GM18873 (cell line): Measurements from ENCODE around the gene ACE.

Experiments
- ATAC-seq: cut with Tn5 transposase; IDR thresholded peaks from one replicate; pipeline ENCODE4 v1.9.1; 2021; ENCODE audit warnings: mild to moderate bottlenecking, moderate library complexity, moderate number of reproducible peaks; ENCODE audit not compliant: unreplicated experiment, low FRiP score

The ACE gene

DNA sequence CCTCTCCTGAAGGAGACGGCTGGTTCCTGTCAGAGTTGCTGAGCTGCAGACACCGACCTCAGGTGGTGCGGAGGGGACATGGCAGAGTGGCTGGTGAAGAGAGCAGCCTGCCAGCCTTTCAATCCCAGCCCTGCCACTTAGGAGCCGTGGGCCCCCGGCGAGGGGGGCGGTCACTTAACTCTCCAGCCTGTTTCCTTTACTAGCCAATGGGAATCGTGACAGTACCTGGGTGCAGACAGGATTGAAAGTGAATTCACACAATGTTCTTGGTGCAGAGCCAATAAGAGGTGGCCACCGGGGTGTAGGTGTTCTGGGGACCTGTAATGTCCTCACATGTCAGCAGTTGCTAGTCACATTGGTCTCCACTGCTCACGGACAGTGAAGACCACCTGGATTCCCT lies 13.5 kb downstream of the ACE start:
- ATAC-seq = no peak

DNA sequence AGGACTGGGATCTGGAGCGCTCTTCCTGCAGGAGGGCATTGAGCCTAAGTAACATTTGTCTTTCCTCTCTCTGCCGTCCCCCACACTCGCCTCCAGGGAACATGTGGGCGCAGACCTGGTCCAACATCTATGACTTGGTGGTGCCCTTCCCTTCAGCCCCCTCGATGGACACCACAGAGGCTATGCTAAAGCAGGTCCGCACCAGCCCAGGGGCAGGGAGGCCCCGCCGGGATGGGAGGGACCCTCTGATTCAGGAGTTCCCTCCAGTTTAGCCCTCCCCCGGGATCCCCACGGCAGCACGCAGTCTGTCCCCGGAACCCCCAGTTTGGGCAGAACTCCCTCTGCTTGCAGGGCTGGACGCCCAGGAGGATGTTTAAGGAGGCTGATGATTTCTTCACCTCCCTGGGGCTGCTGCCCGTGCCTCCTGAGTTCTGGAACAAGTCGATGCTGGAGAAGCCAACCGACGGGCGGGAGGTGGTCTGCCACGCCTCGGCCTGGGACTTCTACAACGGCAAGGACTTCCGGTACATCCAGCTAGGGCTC lies 14.1 kb downstream of the ACE start:
- no peak for ATAC-seq

DNA sequence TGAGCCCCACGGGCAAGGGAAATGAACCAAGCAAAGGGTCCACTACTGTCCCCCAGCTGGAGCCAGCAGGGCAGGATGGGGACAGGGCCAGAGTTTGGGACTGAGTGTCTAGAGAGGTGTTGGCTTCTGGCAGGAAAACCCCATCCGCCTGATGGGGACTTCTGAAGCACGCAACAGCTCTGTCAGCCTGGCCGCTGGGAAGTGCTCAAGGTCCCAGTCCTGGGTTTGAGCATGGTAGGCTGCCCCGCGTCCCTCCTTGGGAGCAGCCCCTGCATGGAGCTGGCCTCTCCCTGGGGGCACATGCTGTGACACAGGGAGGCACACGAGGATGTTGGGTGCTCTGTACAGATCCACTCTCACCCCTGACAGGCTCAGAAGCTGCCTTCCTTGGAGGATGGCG lies 14.6 kb downstream of the ACE start:
- ATAC-seq = no peak

DNA sequence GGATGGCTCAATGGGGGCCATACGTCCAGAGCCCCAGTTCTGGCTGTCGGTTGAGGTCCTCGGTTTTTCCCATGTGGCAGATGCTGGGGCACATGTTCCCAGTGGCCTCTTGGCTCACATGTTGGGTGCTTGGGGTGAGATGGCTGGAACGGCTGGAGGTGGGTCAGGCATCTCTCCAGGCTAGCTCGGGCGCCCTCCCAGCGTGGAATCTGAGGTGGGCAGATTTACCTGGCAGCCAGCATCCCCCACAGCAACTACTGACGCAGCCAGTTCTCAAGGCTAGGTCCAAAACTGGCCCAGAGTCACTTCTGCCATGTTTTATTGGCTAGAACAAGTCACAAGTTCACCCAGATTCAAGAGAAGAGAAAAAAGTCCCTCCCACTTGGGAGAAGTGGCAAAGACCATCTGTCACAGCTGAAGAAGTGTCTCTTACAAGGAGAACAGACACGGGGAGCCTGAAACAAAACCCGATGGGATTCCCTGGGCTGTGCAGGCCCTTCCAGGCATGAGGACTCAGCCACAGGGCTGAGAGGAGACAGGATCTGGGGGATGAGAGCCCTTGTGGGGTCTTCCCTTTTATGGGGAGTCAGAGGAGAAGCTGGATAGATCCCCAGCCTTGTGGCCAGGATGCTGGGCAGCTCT lies 15.2 kb downstream of the ACE start:
- ATAC-seq = no peak

DNA sequence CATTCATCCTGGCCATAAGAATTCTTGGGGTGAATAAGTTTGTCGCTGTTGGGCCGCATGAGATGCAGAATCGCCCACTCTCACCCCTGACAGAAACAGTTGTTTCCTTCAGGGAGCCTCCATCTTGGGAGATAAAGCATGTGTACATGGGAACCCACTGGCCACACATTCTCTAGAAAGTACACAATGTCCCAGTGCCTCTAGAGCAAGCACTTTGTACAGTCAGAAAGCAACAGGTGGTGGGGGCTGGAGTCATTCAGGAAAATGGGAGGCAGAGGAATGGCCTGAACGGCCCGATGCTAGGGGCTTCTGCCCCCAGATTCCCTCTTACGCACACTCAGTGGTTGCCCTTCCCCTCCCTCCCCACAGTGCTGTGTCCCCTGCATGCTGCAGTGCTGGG lies 16.1 kb downstream of the ACE start:
- ATAC-seq = no peak

DNA sequence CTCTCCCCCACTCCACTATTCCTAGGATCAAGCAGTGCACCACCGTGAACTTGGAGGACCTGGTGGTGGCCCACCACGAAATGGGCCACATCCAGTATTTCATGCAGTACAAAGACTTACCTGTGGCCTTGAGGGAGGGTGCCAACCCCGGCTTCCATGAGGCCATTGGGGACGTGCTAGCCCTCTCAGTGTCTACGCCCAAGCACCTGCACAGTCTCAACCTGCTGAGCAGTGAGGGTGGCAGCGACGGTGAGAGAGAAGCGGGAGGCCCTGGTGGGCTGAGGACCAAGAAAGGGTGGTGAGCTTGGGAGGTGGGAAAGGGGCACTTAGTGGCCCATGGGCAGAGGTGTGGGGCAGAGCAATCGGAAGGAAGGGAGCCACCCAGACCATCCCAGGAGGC lies 16.6 kb downstream of the ACE start:
- no peak for ATAC-seq

DNA sequence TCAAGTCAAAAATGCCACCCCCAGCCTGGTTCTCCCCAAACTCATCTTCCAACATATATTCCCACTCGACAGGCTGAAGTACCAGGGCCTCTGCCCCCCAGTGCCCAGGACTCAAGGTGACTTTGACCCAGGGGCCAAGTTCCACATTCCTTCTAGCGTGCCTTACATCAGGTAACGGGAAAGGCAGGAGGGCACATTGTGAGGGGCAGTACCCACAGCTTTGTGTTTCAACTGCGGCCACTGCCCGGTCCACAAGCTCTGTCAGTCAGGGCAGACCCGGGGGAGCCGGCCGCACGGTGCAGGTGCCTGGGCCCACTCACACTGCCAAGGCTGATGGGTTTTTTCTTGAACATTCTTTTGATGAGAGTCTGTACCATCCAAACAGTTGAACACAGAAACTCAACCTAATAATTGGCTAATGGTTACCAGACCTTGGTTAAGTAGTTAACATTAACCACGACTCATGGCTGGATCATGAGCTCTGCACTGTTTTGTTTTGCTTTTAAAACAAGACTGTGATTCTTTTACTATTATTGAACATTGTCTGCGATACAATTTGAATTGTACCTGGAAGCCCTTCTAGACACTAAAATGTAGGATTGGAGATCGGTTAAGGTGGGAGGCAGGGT lies 17.6 kb downstream of the ACE start:
- ATAC-seq = no peak

- ATAC-seq = no peak
Observed at GRCh38 chr17:63495491-63495890, 18.6 kb downstream of the ACE start.

DNA sequence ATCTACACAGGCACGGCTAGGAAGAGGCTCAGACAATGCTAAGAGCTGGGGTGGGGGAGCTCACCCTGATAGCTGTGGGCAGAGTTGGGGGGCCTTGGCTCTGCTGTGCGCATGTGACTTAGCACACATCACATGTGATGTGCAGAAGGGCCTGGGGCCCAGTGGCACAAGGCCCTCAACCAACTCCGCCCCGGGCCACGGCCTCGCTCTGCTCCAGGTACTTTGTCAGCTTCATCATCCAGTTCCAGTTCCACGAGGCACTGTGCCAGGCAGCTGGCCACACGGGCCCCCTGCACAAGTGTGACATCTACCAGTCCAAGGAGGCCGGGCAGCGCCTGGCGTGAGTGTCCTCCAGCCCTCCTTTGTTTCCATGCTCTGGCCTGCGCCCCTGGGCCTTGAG lies 19.3 kb downstream of the ACE start:
- ATAC-seq = no peak

- no peak for ATAC-seq
Observed at GRCh38 chr17:63496663-63497400, 20.0 kb downstream of the ACE start.

GRCh38 chr17:63497708-63498483 lies 21.0 kb downstream of the ACE start:
- no peak for ATAC-seq

GRCh38 chr17:63498626-63499195 lies 21.9 kb downstream of the ACE start:
- no peak for ATAC-seq

DNA sequence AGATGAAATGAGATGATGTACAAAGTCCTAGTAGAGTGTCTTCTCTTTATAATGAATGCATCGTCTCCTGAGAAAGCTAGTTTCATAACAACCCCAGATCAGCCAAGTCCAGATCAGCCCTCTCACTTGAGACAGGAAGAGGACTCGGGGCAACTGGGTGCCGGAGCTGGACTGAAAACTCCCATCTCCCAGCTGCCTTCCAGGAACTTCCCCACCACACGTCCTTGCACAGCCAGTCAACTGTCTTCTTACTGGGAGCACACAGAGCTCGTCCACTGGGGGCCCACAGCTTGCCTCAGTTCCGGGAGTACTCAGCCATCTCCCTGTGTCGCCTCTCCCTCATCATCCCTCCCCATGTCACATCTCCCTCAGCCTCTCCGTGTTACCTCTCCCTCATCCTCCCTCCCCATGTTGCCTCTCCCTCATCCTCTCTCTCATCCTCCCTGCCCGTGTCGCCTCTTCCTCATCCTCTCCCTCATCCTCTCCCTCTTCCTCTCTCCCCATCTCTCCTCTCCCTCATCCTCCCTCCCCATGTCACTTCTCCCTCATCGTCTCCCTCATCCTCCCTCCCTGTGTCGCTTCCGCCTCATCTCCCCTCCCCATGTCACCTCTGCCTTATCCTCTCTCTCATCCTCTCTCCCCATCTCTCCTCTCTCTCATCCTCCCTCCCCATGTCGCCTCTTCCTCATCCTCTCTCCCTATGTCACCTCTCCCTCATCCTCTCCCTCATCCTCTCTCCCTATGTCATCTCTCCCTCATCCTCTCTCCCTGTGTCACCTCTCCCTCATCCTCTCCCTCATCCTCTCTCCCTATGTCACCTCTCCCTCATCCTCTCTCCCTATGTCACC lies 23.9 kb downstream of the ACE start:
- ATAC-seq = no peak

DNA sequence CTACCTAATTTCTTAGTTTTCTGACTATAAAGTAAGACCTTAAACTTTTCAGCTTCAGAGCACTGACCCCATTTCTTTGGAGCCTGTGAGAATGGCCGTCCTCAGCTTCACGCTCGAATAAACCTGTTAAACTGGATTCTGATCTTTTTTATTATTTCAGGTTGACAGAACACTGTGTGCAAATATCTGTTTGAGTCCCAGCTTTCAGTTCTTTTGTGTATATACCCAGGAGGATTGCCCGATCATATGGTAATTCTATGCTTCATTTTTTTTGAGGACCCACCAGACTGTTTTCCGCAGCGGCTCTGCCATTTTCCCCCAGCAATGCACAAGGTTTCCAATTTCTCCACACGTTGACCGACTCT lies 26.5 kb downstream of the ACE start:
- ATAC-seq = no peak

DNA sequence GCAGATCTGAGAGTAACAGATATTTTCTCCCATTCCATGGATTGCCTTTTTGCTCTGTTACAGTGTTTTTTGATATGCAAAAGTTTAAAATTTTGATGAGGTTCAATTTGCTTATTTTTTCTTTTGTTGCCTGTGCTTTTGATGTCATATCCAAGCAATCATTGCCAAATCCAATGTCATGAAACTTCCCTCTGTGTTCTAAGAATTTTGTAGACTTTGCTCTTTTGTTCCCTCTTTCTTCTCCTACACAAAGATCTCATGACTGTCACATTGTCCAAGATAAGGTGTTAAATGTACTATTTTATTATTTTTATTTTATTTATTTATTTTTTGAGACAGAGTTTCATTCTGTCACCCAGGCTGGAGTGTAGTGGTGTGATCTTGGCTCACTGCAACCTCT lies 27.4 kb downstream of the ACE start:
- ATAC-seq = no peak

DNA sequence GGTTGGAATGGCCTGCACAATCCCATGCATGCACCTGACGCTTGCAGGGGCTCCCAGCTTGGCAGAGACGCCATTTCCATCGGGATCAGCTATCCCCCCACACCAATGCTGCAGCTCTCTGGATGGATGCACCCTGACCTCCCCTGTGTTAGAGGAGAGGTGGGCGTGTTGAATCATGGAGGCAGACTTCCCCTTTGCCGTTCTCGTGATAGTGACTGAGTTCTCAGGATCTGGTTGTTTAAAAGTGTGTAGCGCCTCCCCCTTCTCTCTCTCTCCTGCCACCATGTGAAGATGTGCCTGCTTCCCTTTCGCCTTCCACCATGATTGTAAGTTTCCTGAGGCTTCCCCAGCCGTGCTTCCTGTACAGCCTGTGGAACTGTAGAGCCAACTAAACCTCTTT lies 28.5 kb downstream of the ACE start:
- ATAC-seq = no peak

DNA sequence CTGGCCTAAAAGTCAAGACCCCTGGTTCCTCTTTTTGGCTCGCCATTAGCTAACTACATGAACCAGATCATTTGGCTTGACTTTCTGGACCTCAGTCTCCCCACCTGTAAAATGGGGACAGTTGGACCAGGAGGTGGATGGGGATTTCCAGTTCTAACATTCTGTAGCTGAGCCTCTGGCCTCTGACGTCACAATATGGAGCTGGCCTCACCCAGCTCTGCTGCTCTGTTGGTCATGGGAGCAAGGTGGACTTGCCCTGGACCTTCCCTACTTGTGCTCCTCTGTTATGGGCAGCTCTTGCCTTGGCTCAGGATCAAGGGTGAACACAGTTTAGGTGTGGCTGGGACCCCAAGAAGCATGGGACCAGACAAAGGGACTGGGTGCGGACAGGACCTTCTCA lies 29.8 kb downstream of the ACE start:
- no peak for ATAC-seq

DNA sequence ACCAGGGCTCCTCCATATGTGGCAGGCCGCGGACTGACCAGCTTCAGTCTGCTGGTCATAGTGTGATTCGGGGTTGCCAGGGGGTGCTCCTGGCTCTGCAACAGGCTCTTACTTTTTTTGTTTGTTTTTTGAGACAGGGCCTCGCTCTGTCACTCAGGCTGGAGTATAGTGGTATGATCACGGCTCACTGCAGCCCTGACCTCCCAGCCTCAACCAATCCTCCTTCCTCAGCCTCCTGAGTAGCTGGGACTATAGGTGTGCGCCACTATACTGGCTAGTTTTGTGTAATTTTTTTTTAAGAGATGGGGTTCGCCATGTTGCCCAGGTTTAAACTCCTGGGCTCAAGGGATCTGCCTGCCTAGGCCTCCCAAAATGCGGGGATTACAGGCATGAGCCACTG lies 34.5 kb downstream of the ACE start:
- no peak for ATAC-seq

DNA sequence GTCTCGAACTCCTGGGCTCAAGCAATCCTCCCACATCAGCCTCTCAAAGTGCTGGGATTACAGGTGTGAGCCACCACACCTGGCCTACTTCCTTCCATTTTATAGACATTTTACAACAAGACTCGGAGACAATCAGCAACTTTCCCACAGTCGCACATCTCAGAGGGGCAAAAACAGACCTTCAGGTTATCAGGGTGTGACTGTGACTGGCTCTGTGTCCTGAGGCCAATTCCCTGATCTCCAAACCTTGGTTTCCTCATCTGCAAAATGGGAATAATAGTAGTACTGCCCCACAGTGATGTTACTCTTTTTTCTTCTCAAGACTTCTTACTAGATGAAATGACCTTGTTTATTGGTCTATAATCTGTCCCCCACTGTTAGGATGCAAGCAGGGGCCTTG lies 35.5 kb downstream of the ACE start:
- no peak for ATAC-seq
